GM21717 (cell line): ENCODE results near the gene ZNF423.

Experiments
- ATAC-seq: cut with Tn5 transposase; IDR thresholded peaks from one replicate; pipeline ENCODE4 v1.9.1; 2021; ENCODE audit warnings: mild to moderate bottlenecking, moderate library complexity; ENCODE audit not compliant: unreplicated experiment

The ZNF423 gene

GRCh38 chr16:49543631-49543946 is 312.3 kb downstream of the ZNF423 start:
- ATAC-seq = no peak

GRCh38 chr16:49542946-49543630 is 312.8 kb downstream of the ZNF423 start:
- ATAC-seq = no peak

- ATAC-seq = no peak
Observed at GRCh38 chr16:49542391-49542891, 313.5 kb downstream of the ZNF423 start.

- no peak for ATAC-seq
Observed at GRCh38 chr16:49540836-49541235, 315.1 kb downstream of the ZNF423 start.

GRCh38 chr16:49539758-49540157 is 316.2 kb downstream of the ZNF423 start:
- no peak for ATAC-seq

GRCh38 chr16:49537924-49538459 is 317.9 kb downstream of the ZNF423 start:
- no peak for ATAC-seq

- ATAC-seq = no peak
Observed at GRCh38 chr16:49534901-49535610, 320.9 kb downstream of the ZNF423 start.

GRCh38 chr16:49533422-49533821 is 322.5 kb downstream of the ZNF423 start:
- ATAC-seq = no peak

GRCh38 chr16:49532873-49533272 is 323.0 kb downstream of the ZNF423 start:
- ATAC-seq = no peak

- no peak for ATAC-seq
Observed at GRCh38 chr16:49531931-49532840, 323.7 kb downstream of the ZNF423 start.

- no peak for ATAC-seq
Observed at GRCh38 chr16:49531425-49531824, 324.5 kb downstream of the ZNF423 start.

- no peak for ATAC-seq
Observed at GRCh38 chr16:49530427-49530970, 325.4 kb downstream of the ZNF423 start.

GRCh38 chr16:49529411-49530045 is 326.4 kb downstream of the ZNF423 start:
- ATAC-seq = no peak

GRCh38 chr16:49528866-49529288 is 327.0 kb downstream of the ZNF423 start:
- ATAC-seq = no peak

- ATAC-seq = no peak
Observed at GRCh38 chr16:49528060-49528865, 327.6 kb downstream of the ZNF423 start.

- ATAC-seq = no peak
Observed at GRCh38 chr16:49527611-49528010, 328.3 kb downstream of the ZNF423 start.

- no peak for ATAC-seq
Observed at GRCh38 chr16:49526860-49527365, 329.0 kb downstream of the ZNF423 start.

GRCh38 chr16:49524947-49525315 is 331.0 kb downstream of the ZNF423 start:
- no peak for ATAC-seq

GRCh38 chr16:49524216-49524946 is 331.5 kb downstream of the ZNF423 start:
- no peak for ATAC-seq
